Stimulated activated CD8-positive, alpha-beta memory T cell treated with anti-CD3 and anti-CD28 coated beads, Interleukin-7, amount 100 ng/mL, for 24 hours (primary cell): ENCODE results near the gene GYPA.
"Not testable (repeated sequence)": the region's sequence is repeated elsewhere in the genome, so short reads cannot be mapped to it uniquely, and the experiment has no call there.

ENCODE experiments used
- DNase-seq: peaks from one replicate; pipeline ENCODE4 v3.0.0-alpha.2; 2020; ENCODE audit warnings: low read depth

Gene GYPA

GRCh38 chr4:144140594-144141295 is at the start of gene GYPA:
Gene GYPA, minus strand, starts transcription at chr4:144140718. Its CDS starts 83 bp downstream, at chr4:144140635.
- not testable (repeated sequence) for DNase-seq

GRCh38 chr4:144190009-144190408 is 49.5 kb upstream of the GYPA start:
- DNase-seq = no peak

- DNase-seq = no peak
These were observed 48.6 kb upstream of the GYPA start for GRCh38 chr4:144189121-144189520.

- DNase-seq = no peak
These were observed 44.6 kb upstream of the GYPA start for GRCh38 chr4:144185086-144185485.

GRCh38 chr4:144183165-144183564 is 42.6 kb upstream of the GYPA start:
- no peak for DNase-seq

- DNase-seq = no peak
These were observed 40.9 kb upstream of the GYPA start for GRCh38 chr4:144181391-144181790.

- DNase-seq = no peak
These were observed 38.7 kb upstream of the GYPA start for GRCh38 chr4:144179152-144179739.

GRCh38 chr4:144178414-144178813 is 37.9 kb upstream of the GYPA start:
- DNase-seq = no peak

- DNase-seq = no peak
These were observed 36.0 kb upstream of the GYPA start for GRCh38 chr4:144176476-144176875.

GRCh38 chr4:144174401-144175067 is 34.0 kb upstream of the GYPA start:
- DNase-seq = no peak

GRCh38 chr4:144171697-144172096 is 31.2 kb upstream of the GYPA start:
- DNase-seq = no peak

GRCh38 chr4:144169211-144169610 is 28.7 kb upstream of the GYPA start:
- DNase-seq = no peak

GRCh38 chr4:144154044-144154443 is 13.5 kb upstream of the GYPA start:
- no peak for DNase-seq

GRCh38 chr4:144142690-144143326 is 2.3 kb upstream of the GYPA start:
- not testable (repeated sequence) for DNase-seq

GRCh38 chr4:144141493-144141892 is 975 bp upstream of the GYPA start:
- no peak for DNase-seq

- DNase-seq = not testable (repeated sequence)
These were observed 527 bp downstream of the GYPA start for GRCh38 chr4:144139991-144140390.

GRCh38 chr4:144139547-144139946 is 971 bp downstream of the GYPA start:
- DNase-seq = not testable (repeated sequence)

GRCh38 chr4:144138239-144138638 is 2.3 kb downstream of the GYPA start:
- not testable (repeated sequence) for DNase-seq

GRCh38 chr4:144137137-144137931 is 3.2 kb downstream of the GYPA start:
- DNase-seq = not testable (repeated sequence)

- not testable (repeated sequence) for DNase-seq
These were observed 4.3 kb downstream of the GYPA start for GRCh38 chr4:144136189-144136588.

- not testable (repeated sequence) for DNase-seq
These were observed 10.4 kb downstream of the GYPA start for GRCh38 chr4:144130167-144130566.

- DNase-seq = not testable (repeated sequence)
These were observed 11.1 kb downstream of the GYPA start for GRCh38 chr4:144129336-144129875.
